OCI-LY1 (cell line): ENCODE data around the gene NUP98.

ENCODE experiments used
- EZH2 ChIP-seq: fragments of 200-600 bp; sonication (generic), shearing (Covaris generic); IDR thresholded peaks from 2 replicates; pipeline ENCODE4 v1.8.0; 2017; ENCODE audit warnings: borderline replicate concordance, mixed run types, mild to moderate bottlenecking, antibody characterized with exemption, low read length, moderate library complexity, mixed read lengths
- TF ChIP-seq, protein P1 (sequence below): fragments of 200-600 bp; sonication (generic), shearing (Covaris generic); IDR thresholded peaks from 2 replicates; pipeline ENCODE4 v1.5.1; 2017; ENCODE audit warnings: mild to moderate bottlenecking, antibody characterized with exemption, low read length, moderate library complexity, mixed read lengths

DNA sequence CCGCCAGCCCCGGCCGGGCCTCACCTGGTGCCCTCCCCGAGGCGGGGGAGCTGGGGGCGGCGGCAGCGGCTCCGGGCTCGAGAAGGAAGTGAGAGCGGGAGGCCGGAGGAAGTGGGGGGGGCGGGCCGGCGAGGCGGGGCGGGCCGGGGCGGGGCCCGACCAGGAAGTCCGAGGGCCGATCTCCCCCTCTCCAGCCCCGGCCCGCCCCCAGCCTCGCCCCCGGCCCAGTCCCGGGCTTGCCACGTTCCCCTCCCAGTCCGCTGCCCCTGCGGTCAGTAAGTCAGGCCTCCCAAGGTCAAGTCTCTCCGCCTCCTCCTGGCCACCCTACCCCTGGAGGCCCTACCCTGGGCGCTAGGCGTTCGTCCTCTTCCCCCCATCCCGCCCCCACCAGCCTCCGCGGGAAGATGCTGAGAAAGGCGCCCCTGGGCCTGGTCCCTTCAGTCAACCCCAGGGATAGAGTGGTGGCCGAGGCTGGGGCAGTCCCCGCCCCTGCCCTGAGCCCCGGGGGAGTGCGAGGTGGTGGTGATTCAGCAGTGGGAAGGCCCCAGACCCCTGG is 43.6 kb upstream of the NUP98 start, which contains the start of gene RHOG:
- TF ChIP-seq, protein P1, sequence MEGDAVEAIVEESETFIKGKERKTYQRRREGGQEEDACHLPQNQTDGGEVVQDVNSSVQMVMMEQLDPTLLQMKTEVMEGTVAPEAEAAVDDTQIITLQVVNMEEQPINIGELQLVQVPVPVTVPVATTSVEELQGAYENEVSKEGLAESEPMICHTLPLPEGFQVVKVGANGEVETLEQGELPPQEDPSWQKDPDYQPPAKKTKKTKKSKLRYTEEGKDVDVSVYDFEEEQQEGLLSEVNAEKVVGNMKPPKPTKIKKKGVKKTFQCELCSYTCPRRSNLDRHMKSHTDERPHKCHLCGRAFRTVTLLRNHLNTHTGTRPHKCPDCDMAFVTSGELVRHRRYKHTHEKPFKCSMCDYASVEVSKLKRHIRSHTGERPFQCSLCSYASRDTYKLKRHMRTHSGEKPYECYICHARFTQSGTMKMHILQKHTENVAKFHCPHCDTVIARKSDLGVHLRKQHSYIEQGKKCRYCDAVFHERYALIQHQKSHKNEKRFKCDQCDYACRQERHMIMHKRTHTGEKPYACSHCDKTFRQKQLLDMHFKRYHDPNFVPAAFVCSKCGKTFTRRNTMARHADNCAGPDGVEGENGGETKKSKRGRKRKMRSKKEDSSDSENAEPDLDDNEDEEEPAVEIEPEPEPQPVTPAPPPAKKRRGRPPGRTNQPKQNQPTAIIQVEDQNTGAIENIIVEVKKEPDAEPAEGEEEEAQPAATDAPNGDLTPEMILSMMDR: no peak
- no peak for TF ChIP-seq EZH2
